Astrocyte (in vitro differentiated cells and primary cell): ENCODE results near the gene GABRR3.

Source experiments
- CTCF ChIP-seq: IDR thresholded peaks from 2 replicates; pipeline ENCODE4 v1.5.1; 2011; ENCODE audit warnings: low read depth, mild to moderate bottlenecking, inconsistent platforms, low read length, moderate library complexity; ENCODE audit not compliant: insufficient read depth
- EZH2 ChIP-seq: IDR thresholded peaks from 2 replicates; pipeline ENCODE4 v1.6.1; 2012; ENCODE audit warnings: mild to moderate bottlenecking, low read length, inconsistent platforms; ENCODE audit not compliant: insufficient read depth

GRCh38 chr3:97994328-97994945, 40.7 kb downstream of the GABRR3 start:
- TF ChIP-seq CTCF: no peak
- TF ChIP-seq EZH2: no peak
